HCEC 1CT (cell line): ENCODE measurements around the gene TPPP2.
"Not testable (repeated sequence)": the region's sequence is repeated elsewhere in the genome, so short reads cannot be mapped to it uniquely, and the experiment has no call there.

Source experiments
- DNase-seq: peaks from one replicate; pipeline ENCODE4 v3.0.0-alpha.2; 2017

The TPPP2 gene

DNA sequence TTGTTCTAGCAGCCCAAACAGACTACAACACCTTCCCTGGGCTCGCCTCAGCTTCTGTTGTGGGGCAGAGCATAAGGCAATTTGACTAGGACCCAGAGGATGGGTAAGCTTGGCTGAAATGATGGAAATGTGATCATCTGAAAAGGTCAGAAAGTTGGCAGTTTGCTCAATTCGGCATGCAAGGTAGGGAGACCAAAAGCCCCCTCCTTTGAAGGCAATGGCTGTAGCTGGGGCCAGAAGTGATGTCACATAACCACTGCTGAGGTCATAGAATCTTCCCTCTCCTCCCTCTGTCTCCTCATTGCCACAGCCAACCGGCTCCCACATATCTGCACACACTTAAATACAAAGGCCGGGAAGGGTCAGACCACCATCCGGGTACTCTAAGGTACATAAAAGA lies at the start of gene TPPP2:
TPPP2 (plus strand) TSS at position 301 of the 400 bp plus-strand sequence. CDS start 365 bp downstream, outside the sequence.
- no peak for DNase-seq

GRCh38 chr14:20980906-20981305 lies 49.1 kb upstream of the TPPP2 start:
- no peak for DNase-seq

DNA sequence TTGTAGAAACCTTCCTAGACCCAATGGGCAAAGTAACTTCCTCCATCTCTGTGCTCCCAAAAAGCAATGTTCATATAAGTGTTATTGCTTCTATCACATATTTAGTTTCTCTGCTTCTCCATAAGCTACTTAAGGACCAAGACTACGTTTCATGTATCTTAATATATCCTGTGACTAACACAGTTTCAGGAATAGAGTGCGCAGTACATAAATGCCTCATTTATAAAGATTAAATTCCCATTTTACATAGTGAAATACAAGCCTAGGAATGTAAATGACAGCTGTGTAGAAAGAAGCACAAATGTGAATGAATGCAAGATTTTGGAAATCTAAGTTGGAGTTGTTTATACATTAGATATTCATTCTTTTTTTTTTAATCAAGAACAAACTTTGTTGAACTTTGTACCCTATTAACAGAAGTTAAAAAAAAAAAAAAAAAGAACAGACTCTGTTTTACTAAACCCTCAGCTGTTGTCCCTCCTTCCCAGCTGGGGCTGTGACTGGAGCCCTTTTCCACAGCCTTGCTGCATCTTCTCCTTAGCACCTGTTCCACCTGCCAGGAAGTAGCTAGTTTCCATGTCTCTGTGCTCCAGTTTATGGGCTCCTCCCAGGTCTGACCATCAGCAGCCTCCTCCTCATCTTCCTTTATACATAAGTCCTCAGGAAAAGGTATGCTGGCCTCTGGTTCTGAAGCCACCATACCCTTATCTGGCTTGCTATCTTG lies 47.2 kb upstream of the TPPP2 start:
- DNase-seq, result no peak

GRCh38 chr14:20985650-20986049 lies 44.4 kb upstream of the TPPP2 start:
- DNase-seq, result not testable (repeated sequence)

DNA sequence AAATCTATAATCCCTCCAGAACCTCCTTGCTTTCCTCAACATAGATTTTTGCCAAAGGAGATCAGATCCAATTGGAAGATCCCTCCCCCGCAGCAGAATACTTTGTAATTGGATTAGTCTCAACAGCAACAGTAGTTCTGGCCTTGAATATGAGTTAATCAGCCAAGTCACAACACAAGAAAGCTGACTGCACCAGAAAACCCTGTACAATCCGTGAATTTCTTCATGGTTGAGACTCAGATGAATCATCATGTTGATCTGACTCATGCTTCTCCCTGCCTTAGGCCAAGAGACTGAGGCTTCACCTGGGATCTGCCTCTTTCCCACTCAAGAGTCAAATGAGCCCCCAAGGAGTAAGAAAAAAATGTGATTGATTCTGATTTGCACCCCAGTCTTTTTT lies 43.2 kb upstream of the TPPP2 start:
- DNase-seq, result peak; percentile 91

DNA sequence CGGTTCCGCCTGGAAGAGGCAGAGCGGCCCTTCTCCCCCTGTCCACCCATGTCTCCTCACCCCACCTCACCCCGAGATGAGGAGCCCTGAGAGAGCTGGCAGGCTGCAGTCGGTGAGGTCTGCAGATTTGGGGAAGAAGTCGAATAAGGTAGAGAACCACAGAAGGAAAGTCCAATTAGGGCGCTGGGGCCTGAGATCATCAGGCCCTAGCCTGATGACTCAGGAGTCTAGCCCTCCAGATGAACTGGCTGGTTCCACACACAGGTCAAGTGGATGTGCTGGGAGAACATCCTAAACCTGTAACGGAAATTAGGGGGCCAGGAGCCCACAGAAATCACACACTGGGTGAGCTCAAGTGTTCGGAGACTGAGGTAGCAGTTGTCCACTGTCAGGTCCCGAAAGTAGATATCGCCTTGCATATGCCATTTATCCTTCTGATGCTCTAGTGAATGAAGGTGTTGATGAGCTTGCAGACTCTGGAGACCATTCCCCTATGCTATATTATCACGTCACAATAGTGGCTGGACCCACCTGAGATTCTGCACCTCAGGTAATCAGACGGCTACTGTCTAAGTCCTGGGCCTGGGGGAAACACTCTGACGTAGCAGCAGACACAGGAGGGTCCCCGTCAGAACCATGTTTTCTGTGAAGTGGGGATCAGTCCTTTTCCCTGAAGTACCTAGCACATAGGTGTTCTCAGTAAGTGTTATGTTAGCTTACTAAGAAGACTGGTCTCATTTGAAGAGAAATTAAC lies 41.1 kb upstream of the TPPP2 start:
- no peak for DNase-seq

DNA sequence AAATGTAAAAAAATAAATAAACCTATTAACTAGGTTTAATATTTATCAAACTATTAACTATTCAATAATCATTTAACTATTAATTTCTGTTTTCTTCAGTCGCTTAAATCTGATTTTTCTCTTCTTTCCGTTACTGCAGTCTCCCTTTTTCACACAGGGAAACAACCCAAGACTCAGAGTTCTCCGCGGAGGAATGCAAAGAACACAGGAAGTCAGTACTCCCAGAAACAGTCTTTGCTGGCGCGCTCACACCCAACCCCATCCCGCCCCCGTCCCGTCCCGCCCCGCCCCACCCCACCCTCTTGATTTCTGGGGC lies 40.6 kb upstream of the TPPP2 start:
- DNase-seq, result no peak

DNA sequence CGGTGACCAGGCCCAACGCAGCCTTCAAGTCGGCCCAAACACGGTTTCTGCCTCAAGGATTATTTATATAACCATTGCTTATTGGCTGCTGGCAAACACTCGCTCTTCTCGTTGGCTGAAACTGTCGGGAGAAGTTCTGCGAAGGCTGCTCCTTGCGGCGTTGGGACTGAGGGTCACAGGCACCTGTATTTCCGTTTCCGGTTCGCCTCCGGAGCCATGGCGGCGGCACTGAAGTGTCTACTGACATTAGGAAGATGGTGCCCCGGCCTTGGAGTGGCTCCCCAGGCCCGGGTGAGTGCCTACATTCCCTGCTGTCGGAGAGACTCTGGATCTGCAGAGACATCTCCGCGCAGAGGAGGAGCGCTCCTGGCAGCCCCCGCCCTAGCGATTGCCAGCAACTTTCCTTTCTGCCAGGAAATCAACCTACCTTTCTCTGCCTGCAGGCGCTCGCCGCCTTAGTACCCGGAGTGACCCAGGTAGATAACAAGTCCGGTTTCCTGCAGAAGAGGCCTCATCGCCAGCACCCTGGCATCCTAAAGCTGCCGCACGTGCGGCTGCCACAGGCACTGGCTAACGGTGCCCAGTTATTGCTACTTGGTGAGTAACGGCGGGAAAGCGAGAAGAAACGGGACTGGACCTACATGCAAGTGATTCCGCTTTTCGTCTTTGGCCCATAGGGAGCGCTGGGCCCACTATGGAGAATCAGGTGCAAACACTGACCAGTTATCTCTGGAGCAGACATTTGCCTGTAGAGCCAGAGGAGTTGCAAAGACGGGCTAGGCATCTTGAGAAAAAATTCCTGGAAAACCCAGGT lies 40.0 kb upstream of the TPPP2 start, which contains the start of gene METTL17:
METTL17 (plus strand) TSS at position 194 of the 814 bp plus-strand sequence; CDS start at position 217, 23 bp downstream.
- DNase-seq, result peak; percentile 97

DNA sequence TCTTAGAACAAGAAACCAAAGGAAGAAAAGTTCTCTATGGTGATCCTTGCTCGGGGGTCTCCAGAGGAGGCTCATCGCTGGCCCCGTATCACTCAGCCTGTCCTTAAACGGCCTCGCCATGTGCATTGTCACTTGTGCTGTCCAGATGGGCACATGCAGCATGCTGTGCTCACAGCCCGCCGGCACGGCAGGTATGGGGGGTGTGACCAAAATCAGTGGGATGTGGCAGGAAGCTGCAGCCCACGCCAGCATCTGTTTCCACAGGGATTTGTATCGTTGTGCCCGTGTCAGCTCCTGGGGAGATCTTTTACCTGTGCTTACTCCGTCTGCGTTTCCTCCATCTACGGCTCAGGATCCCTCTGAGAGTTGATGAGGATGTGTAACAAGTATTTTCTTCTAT lies 33.5 kb upstream of the TPPP2 start:
- no peak for DNase-seq

GRCh38 chr14:20997115-20997514 lies 32.9 kb upstream of the TPPP2 start:
- DNase-seq, result no peak

GRCh38 chr14:20997564-20997963 lies 32.5 kb upstream of the TPPP2 start:
- DNase-seq, result no peak

- no peak for DNase-seq
These were observed 31.9 kb upstream of the TPPP2 start for GRCh38 chr14:20998139-20998538.

GRCh38 chr14:20998674-20999366 lies 31.2 kb upstream of the TPPP2 start, which contains the start of gene SLC39A2:
Gene SLC39A2, plus strand, starts transcription at chr14:20999293. Its CDS starts 154 bp downstream, at chr14:20999447.
- DNase-seq, result peak; percentile 7

DNA sequence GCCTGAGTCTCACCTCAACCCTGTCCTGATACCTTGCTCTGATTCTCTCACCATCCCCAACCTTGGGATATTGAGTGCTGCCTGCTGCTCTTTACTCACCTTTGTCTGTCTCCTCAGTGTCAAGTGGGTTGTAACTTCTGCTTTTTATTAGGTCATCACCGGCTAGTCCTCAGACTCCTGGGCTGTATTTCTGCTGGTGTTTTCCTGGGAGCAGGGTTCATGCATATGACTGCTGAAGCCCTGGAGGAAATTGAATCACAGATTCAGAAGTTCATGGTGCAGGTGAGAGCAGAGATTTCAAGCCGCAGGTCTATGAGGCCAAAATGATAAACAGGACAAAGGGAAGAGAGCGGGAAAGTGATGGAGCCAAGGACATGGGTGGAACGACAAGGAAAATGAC lies 30.4 kb upstream of the TPPP2 start:
- no peak for DNase-seq

GRCh38 chr14:21001218-21001617 lies 28.8 kb upstream of the TPPP2 start:
- no peak for DNase-seq

DNA sequence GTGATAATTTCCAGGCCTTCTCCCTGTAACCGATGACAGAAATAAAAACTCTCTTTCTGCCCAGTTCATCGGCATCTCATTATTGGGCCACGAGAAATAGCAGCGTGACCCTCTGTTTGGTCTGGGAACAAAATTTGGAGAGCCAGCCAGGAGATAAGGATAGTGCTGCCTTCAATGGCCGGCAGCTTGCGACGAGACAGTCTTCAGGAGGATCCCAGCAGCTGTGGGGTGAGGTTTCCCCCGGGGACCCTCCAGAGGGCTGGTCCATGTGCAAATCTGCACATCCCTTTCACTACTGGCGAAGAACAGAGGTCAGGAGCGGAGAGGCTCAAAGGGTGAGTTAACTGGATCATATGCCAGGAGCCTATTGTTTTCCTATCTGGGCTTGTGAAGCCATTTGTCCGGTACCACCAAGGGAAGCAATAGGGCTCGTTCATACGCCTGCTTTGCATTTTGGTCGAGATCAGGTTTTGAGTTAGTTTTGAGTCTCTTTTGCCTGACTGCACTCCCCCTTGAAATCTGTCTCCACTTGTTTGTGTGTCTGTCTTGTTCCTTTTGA lies 26.1 kb upstream of the TPPP2 start:
- DNase-seq, result no peak

GRCh38 chr14:21009721-21010120 lies 20.3 kb upstream of the TPPP2 start:
- DNase-seq, result not testable (repeated sequence)

- no peak for DNase-seq
These were observed 18.9 kb upstream of the TPPP2 start for GRCh38 chr14:21011136-21011535.

- DNase-seq, result peak; percentile 65
These were observed 15.2 kb upstream of the TPPP2 start for GRCh38 chr14:21014761-21015190.

DNA sequence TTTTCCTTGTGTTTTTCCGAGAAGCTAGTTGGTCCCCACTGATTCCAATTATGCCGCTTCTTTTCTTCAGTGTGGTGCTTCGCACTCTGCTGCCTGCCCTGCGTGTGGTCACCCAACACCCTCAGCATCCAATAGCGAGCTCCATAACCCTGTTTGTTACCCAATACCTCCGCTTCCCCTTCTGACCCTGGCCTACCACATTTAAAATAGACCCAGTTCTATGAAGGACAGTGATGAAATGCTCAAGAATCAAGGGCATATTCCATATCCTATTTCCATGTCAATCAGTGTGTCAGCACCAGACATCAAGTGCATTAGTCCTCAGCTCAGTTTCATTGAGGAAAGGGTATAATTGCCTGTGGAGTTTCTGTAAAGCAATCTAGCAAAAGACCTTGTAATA lies 14.7 kb upstream of the TPPP2 start:
- no peak for DNase-seq

DNA sequence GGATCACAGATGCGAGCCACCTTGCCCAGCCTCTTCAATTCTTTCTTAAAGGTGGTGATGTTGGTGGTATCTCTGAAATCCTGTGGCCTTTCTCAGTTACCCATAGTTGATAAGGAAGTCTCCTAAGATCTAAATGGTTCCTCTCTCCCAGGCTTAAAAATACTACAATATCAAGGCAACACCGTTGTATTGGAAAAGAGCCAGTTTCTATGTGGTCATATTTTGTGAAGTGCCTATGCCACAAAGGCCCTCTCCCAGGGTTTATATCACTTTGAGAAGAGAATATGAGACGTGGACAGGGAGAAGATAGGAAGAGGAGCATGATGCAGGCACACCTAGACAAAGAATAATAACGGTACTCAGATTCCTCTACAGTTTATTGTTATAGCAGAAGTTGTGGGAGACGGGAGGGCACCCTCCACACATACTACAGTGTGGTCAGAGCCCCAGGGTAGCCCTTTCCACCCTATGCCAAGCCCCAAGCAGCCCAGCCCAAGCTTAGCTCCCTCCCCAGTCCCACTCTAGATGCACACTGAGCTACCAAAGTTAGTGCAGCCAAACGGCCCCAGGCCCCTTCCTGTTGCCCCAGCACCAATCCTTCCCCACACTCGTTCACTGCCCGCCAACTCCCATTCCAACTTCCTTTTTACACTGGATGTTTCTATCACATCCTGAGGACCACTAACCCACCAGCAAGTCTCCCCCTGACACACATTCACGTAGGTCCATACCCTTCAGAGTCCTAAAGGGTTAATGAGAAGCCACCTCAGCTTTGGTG lies 13.4 kb upstream of the TPPP2 start:
- no peak for DNase-seq
